NOMO-1 treated with dmso at 0.1 percent for 144 hours (cell line): ENCODE data around the gene KLHL9.

Source experiments
- DNase-seq: peaks from one replicate; lab custom pipeline; 2025; ENCODE audit not compliant: unreplicated experiment; lab: John Stamatoyannopoulos, UW

The KLHL9 gene

GRCh38 chr9:21320465-21320864 is 14.7 kb downstream of the KLHL9 start:
- no peak for DNase-seq

DNA sequence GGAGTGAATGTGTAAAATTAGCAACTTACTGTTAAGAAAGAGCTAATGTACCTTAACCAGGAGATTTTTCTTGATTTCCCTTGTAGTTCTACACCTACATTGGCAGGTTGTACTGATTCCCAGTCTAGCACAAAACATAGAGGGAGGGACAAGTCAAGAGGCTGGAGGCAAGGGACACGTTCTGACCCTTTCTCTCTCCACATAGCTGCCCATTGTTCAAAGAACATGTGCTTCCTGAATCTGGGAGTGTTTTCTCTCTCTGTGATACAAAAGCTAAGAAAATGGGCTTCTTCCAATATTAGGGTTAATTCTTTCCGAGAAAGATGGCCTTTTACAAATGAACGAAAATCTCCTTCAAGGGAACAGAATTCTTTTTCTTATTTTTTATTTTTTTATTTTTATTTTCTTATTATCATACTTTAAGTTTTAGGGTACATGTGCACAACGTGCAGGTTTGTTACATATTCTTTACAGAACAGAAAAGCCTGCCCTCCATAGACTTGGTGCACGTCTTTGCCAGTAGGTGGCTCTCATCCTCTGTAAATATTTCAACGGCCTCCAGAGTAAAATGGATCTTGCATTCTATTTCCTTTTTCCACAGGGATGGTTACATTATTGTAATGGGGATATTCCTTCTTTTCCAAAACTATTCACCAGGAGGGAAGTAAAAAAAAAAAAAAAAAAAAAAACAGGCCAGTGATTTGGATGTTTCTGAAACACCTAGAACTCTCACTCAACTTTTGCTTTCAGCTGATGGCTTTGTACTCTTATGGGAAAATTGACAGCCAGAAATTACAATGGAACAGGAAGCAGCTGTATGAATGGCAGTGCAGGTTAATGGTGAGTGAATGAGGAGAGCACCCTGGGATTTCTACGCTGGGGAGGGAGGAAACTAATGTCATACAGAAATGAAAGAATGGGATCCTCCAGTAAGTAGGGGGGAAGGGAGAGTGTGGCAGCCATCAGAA is 17.0 kb downstream of the KLHL9 start:
- no peak for DNase-seq

DNA sequence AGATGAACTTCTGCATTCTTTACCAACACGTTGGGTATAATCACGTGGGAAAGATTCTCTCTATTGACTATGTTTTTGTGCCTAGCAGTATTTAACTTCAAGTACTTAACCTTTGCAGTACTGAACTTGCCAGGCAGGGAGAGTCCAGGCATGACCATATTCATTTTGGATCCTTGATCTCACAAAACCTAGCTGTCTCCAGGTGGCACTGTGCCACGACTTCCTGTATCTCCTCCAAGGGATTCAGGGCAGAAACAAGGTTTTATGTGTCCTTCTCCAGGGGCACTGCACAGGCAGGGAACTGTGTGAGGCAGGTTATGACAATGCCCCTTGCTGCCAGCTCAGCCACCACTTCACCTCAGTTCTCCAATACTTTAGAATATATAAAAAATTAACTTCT is 18.3 kb downstream of the KLHL9 start:
- DNase-seq, result no peak

GRCh38 chr9:21316032-21316842 is 19.0 kb downstream of the KLHL9 start:
- DNase-seq, result no peak

DNA sequence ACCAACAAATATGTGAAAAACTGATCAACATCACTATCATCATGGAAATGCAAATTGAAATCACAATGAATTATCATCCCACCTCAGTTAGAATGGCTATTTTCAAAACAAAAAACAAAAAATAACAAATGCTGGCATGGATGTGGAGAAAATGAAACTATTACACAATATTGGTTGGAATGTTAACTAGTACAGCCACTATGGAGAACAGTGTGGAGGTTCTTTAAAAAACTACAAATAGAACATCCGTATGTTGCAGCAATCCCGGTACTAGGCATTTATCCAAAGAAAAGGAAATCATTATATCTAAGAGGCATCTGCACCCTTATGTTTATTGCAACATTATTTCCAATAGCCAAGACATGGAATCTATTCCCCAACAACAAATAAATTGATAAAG is 21.1 kb downstream of the KLHL9 start:
- DNase-seq, result no peak

- DNase-seq, result no peak
These were observed 23.3 kb downstream of the KLHL9 start for GRCh38 chr9:21311889-21312288.

GRCh38 chr9:21305213-21305612 is 30.0 kb downstream of the KLHL9 start, which contains the start of gene IFNA5:
TSS of gene IFNA5 (minus strand) at chr9:21305313. CDS start at chr9:21305256, 57 bp downstream.
- no peak for DNase-seq

- DNase-seq, result no peak
These were observed 39.2 kb downstream of the KLHL9 start for GRCh38 chr9:21295992-21296391.

- DNase-seq, result no peak
These were observed 40.2 kb downstream of the KLHL9 start for GRCh38 chr9:21294904-21295538.

DNA sequence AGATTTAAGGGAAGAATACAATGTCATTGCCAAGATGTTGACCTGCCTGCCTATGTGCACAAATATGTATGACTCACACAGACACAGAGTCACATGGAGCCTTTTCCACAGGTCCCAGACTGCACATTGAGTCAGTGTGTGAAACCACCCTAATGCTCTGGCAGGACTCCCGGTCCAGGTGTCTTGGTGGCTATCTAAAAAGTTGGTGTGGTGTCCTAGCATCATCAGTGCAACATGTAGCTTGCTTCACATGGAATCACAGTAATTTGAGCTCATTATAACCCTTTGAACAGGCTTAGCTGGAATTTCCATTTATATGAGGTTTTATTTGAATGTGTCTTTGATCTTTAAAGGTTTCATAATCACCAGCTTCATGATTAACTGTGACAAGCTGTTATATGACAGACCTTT is 40.8 kb downstream of the KLHL9 start:
- DNase-seq, result no peak

- no peak for DNase-seq
These were observed 45.4 kb downstream of the KLHL9 start for GRCh38 chr9:21289848-21290247.

- DNase-seq, result no peak
These were observed 47.9 kb downstream of the KLHL9 start for GRCh38 chr9:21287280-21287679.

- DNase-seq, result no peak
These were observed 48.5 kb downstream of the KLHL9 start for GRCh38 chr9:21286659-21287058.

DNA sequence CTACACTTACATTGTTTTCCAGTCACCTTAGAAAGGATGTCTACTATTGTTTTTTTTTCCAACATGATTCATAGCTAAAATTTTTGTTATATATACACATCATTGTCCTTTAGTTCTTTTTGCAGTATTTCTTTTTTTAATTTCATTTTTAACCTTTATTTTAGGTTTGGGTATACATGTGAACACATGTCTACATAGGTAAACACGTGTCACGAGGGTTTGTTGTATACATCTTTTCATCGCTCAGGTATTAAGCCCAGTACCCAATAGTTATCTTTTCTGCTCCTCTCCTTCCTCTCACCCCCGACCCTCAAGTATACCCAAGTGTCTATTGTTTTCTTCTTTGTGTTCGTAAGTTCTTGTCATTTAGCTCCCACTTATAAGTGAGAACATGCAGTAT is 49.1 kb downstream of the KLHL9 start:
- DNase-seq, result no peak

DNA sequence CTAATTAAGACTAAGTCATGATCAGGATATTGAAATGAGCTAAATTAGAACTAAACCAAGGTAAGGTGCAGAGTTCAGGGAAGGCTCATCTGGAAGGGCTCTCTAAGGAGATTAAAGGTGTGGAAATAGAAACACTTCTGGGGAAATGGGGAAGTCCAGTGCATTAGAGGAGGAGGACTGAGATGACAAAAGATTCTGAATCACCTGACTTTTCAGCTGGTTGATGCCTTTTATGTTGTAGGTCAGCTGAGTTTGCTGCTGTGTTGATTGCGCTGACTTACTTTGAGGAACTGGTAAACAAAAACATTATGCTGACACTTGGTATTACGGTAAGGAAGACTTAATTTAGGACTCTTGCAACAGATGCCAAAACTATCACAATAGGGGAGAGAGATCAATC is 53.9 kb downstream of the KLHL9 start:
- DNase-seq, result no peak
